Spleen (tissue), 7 donors: Measurements from ENCODE around the gene FAM222A.

Source experiments
- CTCF ChIP-seq, 11 experiments: fragments of 200-600 bp in 7 of 11; fragments of 450-650 bp in 4 of 11; sonication (generic) in 4 of 11; IDR thresholded peaks in 8 of 11; conservative IDR thresholded peaks in 3 of 11; 1 replicate in 7 of 11; 2 replicates in 4 of 11; pipeline versions ENCODE4 v1.4.0 to v1.8.0; 2016 to 2021; ENCODE audit warnings: antibody characterized with exemption in 11 of 11, inconsistent platforms in 4 of 11, mild to moderate bottlenecking in 1 of 11
- POLR2A ChIP-seq, 3 donors: fragments of 450-650 bp; IDR thresholded peaks; one replicate each; pipeline ENCODE4 v1.5.1; 2017; ENCODE audit warnings: antibody characterized with exemption in 3 of 3, mild to moderate bottlenecking in 1 of 3
- donor health status: DM: no; HTN: no; CAD: no; lungs with moderate emphysema.
- donor health status: DM: no; HTN: no; CAD: no.
- donor health status: DM: no; HTN: no; CAD: no.

- TF ChIP-seq CTCF (IDR thresholded peaks at IDR 0.05 in 8 of 11, conservative IDR thresholded peaks at IDR 0.05 in 3 of 11) (no peak), POLR2A (IDR thresholded peaks at IDR 0.05) (no peak)
These were observed 14.4 kb downstream of the FAM222A start for GRCh38 chr12:109727746-109728726.
